Heart left ventricle (tissue), 13 donors: ENCODE results near the gene CABS1.

Source experiments
- CTCF ChIP-seq, 12 donors: fragments of 200-600 bp; sonication (generic) in 4 of 12; IDR thresholded peaks; one replicate each; pipeline versions ENCODE4 v1.5.0 to v1.8.0; 2018 to 2022; ENCODE audit warnings: antibody characterized with exemption in 12 of 12, mild to moderate bottlenecking in 5 of 12
- POLR2A ChIP-seq, 2 donors: fragments of 450-650 bp; IDR thresholded peaks; one replicate each; pipeline ENCODE4 v1.6.1; 2017; ENCODE audit warnings: antibody characterized with exemption in 2 of 2, mild to moderate bottlenecking in 2 of 2, moderate library complexity in 2 of 2
- donor health status: ischemic (EF 13 %, LVEDD 7.1; RV severe dilation, severe dysfunction).
- donor health status: DM: no; HTN: yes; CAD: no.
- donor health status: DM: no; HTN: no; CAD: no.
- donor health status: ischemic (EF 25% LVEDD 6.9; RV normal size, moderate dysfunction).
- donor health status: ischemic (EF 25% LVEDD 5.7; RV mildly dilated, moderate dysfunction).
- donor health status: ischemic (EF 35%, LVEDD 5.7; RV mildly dilated, moderate dysfunction).
- donor health status: nonischemic (EF 11% LVEDD 7.7; RV severe dilation, severe dysfunction).
- donor health status: DM: yes; HTN: yes; CAD: no.
- donor health status: PGD.
- donor health status: ischemic (EF 29% LVEDD 5.4; RV normal size, mild dysfunction).
- donor health status: nonischemic (EF 23%, LVEDD 6.1; RV moderate dilation, normal function).

- no peak for TF ChIP-seq CTCF (IDR thresholded peaks at IDR 0.05)
- TF ChIP-seq POLR2A (IDR thresholded peaks at IDR 0.05): no peak
Measured at GRCh38 chr4:70382691-70383181, 48.0 kb downstream of the CABS1 start, which contains the start of gene SMR3B.
